HG02852 (cell line): ENCODE results near the gene TWIST2.

Experiments used
- ATAC-seq: cut with Tn5 transposase; IDR thresholded peaks from one replicate; pipeline ENCODE4 v1.9.1; 2021; ENCODE audit warnings: mild to moderate bottlenecking, moderate library complexity; ENCODE audit not compliant: unreplicated experiment

The TWIST2 gene

GRCh38 chr2:238835726-238836301 lies 12.1 kb upstream of the TWIST2 start:
- no peak for ATAC-seq

DNA sequence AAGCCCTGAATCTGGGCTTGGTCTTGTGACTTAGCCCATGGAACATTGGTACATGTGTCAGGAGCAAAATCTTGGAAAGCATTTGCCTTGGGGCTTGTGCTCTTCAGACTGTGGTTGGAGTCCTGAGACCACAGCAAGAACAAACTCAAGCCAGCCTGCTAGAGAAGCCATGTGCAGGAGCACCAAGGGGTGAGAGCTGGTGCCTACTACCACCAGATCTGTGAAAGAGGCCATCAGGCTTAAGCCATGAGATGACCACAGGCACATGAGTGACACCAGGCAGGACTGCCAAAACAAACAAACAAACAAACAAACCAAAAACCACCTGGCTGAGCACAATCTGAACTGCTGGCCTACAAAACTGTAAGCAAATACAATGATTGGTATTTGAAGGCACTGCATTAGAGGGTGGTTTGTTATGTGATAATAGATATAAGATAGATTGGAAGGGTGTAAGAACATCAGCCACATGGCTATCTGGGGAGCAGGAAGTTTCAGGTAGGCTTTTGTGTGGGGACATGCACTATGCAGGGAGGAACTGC lies 9.0 kb upstream of the TWIST2 start:
- no peak for ATAC-seq

GRCh38 chr2:238839428-238839827 lies 8.5 kb upstream of the TWIST2 start:
- ATAC-seq, result no peak

DNA sequence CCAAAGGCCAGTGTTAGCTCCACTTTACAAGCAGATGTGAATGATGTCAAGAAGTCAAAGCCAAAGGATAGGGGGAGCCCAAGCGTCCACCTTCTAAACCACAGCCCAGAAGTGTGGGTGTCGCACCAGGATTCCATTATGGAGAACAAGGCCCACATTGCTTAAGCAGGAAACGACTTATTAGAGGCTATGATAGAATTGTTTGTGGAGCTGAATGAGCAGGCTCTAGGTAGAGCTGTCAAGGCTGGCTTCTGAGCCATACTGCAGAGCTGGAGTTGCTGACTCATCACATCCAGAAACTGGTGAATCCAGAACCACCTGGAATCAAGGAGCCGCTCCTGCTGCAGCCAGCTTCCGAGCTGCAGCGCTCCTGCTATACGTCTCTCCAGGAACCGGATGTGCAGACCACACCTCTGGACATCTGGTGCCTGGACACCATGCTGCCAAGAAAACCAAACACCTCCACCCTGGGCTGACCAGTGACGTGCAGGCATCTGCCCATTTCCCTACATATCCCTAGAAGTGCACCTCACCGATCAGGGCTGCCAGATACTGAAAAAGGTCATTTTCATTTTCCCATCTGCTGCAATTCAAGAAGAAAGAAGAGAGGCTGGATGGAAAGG lies 6.2 kb upstream of the TWIST2 start:
- no peak for ATAC-seq

DNA sequence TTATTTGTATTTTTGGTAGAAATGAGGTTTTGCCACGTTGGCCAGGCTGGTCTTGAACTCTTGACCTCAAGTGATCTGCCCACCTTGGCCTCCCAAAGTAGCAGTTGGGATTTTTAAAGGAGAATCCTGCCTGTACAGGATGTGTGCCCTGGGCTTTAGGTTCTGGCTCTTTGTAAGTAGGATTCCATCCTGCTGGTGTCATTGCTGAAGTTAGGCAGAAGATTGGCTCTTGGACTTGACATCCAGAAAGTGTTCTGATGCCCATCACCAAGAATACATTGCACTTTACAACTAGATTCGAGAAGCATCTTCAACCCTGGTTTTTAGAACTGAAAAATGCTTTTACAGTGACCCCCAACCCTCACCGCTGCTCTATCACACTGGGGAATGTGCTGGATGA lies 4.4 kb upstream of the TWIST2 start:
- no peak for ATAC-seq

DNA sequence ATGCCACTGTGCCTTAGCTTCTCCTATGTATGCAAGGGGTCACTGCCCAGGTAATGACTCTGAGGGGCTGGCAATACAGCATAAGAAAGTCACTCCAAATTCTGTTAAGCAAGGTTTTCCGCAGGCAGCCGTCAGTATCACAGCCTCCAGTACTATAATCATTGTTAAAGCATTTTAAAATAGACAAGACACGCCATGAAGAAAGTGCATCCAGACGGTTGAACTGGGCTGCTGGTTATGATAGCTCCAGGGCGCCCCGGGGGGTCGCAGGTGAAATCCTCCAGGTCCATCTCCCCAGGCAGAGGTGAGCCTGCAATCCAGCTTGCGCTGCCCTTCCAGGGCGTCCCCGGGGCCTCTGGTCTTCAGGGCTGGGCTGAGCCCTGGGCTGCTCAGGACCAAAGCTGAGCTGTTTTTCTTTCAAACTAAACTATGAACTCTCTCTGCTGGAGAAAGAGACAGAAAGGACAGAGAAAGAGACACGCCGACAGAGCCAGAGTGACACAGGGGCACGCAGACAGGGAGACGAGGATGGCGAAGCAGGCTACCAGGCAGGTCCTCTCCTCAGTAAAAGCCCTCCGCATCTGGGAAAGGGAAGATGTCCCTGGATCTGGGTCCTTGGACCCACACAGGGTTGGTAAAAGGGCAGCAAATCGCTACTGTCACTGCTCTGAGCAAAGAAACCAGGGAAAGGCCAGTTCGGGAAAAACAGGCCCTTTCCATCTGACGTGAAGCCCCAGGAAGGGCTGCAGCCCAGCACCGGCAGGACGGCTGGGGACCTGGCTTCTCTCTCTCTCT lies 2.1 kb upstream of the TWIST2 start:
- no peak for ATAC-seq

DNA sequence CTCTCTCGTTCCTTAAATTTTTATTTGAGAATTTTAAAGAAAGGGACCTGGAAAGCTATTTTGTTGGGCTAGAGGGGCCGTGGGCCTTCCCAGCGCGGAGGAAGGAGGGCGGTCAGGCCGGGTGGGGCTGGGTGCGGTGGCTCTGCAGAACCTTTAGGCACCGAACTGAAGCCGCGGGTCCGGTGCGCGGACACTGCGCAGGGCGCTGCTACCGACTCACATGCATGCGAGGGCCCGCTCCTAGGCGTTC lies 1.6 kb upstream of the TWIST2 start:
- ATAC-seq, result no peak

GRCh38 chr2:238846628-238847418 lies 1.1 kb upstream of the TWIST2 start:
- no peak for ATAC-seq

GRCh38 chr2:238847419-238847801 lies 475 bp upstream of the TWIST2 start:
- ATAC-seq, result no peak

GRCh38 chr2:238848691-238848975 lies 748 bp downstream of the TWIST2 start:
- ATAC-seq, result no peak

- no peak for ATAC-seq
Measured at GRCh38 chr2:238848976-238849853, 1.3 kb downstream of the TWIST2 start.

DNA sequence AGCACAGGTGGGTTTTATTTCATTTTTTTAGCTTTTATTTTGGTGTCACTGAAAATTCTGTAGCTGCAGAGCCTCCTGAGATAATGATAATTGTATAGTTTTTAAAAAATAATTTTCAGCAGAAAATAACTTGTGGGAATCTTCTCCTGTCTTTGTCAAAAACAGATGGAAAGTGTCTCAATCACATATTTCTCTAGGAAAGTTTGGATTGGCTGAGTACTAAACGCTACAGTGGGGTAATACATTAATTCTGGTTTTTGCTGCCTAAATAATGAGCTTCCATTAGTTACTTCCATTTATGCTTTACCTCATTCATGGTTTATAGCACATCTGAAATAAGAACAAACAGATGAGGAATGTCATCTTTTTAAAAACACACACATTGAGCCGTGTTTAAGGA lies 2.2 kb downstream of the TWIST2 start:
- ATAC-seq, result no peak

DNA sequence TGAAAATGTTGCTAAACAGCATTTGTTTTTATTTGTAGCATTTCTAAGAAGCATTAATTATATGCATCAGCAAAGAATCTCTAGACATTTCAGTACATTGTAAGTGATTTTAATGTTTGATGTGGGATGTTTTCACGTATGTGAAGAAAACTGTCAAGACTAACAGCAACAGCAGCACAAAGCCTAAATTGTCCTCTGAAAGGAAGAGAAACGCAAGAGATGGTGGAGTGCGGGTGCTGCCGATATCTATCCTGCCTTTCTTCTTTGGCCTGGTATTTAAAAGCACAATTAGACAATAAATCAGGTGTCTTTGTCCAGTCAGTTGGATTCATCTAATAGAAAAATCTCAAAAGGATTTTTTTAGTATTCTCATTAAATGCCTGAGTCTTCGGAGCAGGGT lies 3.1 kb downstream of the TWIST2 start:
- no peak for ATAC-seq

DNA sequence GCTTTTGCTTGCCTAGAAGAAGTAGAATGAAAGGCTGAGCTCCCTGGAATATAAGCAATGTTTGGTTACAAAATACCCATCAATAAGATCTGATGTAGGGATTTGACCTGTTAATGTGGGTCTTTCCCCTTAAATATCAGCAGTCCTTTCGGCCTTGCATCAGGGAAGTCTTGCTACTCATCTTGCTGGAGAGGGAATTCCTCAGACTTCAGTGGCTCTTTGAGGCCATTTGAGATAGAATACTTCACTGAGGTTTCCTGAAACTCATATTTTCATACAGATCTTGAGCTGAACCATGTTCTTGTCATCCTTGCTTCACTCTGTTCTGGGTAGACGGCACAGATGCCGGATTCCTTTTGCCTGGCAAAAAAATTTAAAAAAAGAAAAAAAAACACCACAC lies 3.9 kb downstream of the TWIST2 start:
- no peak for ATAC-seq

DNA sequence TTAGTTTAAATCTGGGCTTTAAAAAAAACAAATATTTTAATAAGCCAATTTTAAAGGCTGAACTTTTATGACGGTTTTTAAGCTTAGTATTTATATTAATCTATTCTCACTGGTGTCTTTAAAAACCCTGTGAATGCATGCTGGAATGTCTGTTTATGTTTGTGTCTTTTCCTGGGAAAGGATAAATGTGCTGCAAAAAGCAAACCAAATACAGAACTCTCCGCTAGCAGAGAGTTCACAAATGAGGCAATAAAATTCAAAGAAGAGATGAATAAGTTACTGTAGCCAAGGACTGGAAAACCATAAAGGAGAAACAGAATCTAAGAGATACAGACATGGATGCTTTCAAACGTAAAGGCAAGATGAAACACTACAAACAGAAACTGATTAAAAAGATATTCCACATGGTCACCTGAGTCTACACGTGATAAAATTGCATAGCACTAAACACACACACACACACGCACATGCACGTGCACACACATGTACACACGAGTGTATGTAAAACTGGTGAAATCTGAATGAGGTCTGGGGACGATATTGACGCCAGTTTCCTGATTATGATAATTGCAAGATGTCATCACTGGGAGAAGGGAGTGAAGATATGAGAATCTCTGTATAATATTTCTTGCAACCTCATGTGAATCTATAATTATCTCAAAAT lies 4.5 kb downstream of the TWIST2 start:
- no peak for ATAC-seq

- no peak for ATAC-seq
Measured at GRCh38 chr2:238853218-238853617, 5.3 kb downstream of the TWIST2 start.

DNA sequence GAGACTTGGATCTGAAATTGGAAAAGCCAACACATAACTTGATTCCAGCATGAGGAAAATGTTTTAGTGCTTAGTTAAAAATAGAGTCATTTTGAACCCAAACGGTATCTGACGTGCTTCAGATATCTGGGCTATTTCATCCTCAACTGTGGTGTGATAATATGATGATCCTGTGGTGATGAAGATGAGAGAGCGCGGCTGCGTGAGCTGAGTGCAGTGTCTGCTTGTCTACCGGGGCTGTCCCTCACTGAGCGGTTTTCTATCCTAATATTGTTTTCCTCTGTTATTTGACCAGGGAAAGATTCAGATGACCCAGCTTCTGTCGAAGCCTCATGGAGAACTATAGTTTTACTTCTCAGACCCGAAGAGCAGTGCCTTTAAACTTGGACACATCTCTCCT lies 5.8 kb downstream of the TWIST2 start:
- no peak for ATAC-seq

GRCh38 chr2:238854246-238854645 lies 6.4 kb downstream of the TWIST2 start:
- ATAC-seq, result no peak

DNA sequence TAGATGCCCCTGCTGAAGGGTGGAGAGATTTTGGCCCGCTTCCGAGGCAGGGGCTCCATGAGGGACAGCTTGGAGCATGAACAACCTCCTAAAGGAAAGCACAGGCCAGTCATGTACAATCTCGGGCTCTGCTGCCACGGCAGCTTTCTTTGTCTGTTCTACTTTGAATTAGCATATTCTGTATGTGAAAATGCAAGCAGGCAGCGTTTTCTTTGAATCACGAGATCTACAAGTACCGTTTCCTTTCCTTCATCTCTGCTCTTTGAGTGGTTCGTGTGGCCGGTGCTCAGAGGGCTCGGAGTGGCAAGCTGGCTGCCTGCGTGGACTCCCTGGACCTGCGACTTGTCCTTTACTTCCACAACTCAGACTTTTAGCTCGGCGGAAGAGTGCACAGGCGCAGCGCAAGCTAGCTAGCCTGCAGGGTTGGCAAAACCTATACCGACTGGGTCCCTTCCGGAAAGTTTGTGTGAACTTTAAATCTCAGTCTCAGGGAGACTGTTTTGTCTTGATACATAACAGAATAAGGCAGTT lies 6.9 kb downstream of the TWIST2 start:
- no peak for ATAC-seq

DNA sequence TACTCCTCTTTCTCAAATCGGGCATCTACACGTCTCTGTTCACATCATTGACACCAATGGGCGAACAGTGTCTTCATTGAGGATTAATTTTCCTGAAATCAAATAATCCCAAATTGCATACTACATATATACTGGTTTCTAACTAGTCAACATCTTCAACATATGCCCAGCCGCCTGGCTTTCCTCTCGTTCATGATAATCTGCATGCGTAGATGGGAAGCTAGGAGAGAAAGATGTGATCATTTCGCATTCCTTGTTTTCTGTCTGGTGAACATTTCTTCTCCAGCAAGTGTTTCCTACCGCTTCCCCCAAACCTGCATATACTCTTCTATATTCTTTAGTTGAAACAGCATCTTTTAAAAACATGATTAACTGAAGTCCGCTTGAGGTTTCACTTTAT lies 7.4 kb downstream of the TWIST2 start:
- no peak for ATAC-seq
